Ramos (cell line): ENCODE measurements around the gene GCDH.
"Not testable (repeated sequence)": the region's sequence is repeated elsewhere in the genome, so short reads cannot be mapped to it uniquely, and the experiment has no call there.

Source experiments
- in situ Hi-C: fragments of 300-500 bp; cut with MboI; formaldehyde crosslinking; loops from one replicate; pipeline ENCODE4 v1.14.3; 2022; ENCODE audit warnings: low sequenced_read_pairs; ENCODE audit not compliant: unreplicated experiment

Gene GCDH

DNA sequence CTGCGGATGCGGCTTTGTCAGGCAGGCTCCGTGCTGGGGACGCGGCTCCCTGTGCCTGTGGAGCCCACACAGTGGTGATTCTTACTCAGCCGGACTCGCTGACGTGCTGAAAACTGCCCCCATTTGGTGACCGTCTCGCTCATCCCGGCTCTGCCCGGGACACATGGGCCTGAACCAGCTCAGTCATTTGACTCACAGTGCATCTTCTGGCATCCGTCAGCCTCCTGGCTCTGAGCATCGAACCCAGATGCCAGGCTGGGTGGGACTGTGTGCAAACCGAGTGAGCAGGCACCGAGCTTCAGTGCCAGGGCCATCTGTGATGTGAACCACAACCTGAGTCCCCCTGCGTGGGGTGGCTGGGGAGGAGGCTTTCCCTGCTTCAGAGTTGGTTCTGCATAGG lies 5.5 kb downstream of the GCDH start:
- in situ Hi-C loops: no loop called here

DNA sequence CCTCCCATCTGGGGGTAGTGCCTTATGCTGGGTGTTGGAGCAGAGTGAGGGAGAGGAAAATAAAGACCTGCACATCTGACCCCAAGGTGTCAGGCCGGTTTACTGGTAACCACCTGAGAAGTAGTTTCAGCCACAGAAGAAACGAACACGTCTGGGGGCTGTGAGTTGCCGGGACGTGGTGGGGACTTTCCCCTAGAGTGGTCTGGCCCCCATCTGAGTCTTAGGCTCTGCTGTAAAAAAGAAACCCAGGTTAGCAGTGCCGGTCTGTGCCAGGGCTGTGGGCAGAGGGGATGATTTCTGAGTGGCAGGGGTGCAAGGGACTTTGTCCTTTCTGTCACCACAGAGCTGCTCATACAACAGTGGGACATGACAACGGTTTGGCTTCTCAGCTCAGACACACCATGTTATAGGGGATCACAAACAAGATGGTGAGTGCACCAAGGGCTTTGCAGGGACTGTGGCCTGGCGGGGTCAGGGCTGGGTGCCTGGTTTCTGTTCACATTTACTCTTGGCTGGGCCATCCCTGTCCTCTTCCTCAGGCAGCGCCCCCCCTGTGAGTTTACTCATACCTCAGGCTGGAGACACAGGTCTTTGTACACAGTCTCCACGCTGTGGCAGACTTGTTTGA lies 9.0 kb downstream of the GCDH start:
- in situ Hi-C loops: no loop called here

DNA sequence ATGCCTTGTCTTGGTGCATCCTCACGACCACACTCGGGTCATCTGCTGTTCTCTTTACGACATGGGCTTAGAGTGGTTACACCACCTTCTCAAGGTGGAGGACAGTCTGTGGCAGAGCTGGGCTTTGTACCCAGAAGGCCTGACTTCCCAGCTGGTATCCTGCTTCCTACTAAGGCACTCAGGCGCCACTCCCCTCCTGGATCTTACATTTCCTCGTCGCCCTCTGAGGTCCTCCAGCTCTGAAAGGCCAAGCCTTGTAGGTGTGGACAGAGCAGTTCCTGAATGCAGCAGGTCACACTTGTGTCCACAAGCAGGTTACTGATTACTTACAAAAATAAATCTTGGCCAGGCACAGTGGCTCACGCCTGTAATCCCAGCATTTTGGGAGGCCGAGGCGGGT lies 16.2 kb downstream of the GCDH start:
- in situ Hi-C loops: no loop called here

DNA sequence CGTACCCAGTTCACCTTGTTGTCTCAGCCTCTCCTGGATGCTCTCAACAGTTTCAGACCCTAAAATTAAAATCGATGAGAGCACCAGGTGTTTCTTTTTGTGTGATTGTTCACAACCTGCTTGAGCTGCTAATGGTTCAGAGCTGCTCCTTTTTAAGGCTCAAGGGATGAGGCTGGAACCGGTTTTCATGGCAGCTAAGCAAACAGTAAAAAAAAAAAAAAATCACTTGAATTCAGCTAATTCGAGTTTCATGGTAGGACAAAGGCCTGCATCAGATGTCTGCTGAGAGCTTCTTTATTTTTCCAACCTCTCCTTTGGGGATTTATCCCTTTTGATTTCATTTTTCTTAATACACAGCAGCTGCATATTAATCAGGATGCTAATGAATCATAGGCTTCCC lies 21.6 kb downstream of the GCDH start:
- in situ Hi-C loops: no loop called here

DNA sequence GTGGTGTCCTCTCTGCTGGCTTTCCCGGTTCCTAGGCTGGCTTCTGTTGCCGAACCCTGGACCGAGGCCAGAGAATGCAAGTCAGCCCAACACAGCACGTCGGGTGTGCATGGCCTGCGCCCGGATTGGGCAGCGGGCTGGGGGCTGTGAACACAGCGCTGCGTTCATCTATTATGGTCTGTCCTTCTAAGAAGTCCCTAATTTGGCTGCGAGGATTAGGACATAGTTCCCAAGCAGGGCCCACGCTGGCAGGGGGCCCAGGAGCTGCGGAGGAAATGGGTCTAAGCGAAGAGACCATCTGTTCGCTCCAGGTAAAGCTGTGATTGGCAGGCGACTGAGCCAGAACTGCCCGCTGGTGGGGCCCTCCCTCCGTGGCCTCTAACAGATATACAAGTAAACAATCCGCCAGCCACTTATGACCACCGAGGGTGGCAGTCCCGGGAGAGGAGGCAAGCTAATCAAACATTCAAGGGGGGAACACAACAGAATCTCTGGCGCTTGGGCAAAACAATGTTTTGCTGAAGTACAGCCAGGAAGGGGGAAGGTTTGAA lies 22.1 kb downstream of the GCDH start:
- in situ Hi-C loops: no loop called here

DNA sequence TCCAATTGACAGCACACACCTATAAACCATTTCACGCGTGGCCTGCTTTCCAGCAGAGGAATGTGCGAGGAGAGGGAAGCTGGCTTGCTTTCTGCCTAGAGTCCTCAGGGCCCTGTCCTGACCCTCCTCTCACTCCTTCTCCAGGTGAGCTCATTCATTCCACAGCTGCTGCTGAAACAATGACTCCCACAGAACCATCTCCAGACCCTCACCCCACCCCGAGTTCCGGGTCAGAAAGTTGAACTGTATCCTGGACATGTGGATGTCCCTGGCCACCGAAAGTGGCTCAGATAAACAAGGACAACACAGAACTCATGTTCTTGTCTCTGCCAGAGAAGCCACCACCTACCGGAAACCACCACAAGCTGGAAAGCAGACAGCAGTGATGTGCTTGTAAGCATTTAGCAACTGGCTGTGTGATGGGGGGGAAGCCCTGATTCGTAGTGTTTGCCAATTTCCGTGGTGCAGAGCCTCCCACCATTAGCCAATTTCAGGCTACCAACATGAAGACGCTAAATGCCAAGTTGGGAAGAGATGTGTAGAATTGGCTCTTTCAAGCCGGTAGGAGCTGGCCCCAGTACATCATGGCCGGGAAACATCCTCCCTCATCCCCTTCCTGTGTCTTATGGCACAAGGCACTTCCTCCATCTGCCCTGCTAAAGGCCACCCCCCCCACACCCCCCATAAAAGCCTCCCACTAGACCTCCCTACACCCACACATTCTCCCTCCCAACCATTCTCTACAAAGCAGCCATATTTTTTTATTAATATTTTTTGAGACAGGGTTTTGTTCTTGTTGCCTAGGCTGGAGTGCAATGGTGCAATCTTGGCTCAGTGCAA lies 23.1 kb downstream of the GCDH start:
- in situ Hi-C loops: no loop called here

DNA sequence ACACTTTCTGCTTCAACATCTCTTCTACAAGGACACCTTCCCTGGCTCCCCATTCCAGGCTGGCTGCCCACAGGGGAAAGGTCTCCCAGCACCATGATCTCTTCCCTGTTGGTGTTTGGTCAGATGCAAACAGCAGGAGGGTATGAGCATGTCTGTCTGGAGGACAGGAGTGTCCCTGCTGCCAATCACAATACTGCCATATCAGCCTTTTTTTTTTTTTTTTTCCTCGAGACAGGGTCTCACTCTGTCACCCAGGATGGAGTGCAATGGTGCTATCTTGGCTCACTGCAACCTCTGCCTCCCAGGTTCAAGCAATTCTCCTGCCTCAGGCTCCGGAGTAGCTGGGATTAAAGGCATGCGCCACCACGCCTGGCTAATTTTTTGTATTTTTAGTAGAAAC lies 24.9 kb downstream of the GCDH start:
- in situ Hi-C loops: not testable (repeated sequence)

DNA sequence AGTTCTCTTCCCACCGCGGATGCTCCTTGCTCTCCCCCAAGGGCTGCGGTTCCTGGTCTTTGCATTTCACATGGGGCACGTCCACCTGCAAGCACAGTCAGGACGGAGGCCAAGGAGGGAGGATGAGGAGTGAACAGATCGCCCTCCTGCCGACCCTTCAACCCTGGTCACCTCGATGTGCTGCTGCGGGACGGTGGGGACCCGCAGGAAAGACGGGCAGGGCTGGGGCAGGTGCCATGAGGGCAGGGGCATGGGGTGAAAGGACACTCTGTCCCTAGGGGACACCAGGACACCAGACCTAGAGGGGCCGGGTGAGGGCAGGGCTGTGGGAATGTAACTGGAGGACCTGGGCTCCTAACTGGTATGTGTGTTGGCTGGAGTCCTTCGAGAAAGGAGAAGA lies 27.3 kb downstream of the GCDH start:
- in situ Hi-C loops: no loop called here

DNA sequence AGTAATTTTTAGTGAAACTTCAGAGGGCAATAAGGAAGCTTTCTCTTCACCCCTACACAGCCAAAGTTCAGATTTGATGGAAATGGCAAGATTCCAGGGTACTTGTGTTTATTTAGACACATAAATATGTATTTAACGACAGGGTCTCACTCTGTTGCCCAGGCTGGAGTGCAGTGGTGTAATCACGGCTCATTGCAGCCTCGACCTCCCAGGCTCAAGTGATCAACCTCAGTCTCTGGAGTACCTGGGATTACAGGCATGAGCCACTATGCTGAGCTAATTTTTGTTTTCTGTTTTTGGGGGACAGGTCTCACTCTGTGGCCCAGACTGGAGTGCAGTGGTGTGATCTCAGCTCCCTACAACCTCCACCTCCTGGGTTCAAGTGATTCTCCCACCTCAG lies 30.1 kb downstream of the GCDH start:
- in situ Hi-C loops: no loop called here

DNA sequence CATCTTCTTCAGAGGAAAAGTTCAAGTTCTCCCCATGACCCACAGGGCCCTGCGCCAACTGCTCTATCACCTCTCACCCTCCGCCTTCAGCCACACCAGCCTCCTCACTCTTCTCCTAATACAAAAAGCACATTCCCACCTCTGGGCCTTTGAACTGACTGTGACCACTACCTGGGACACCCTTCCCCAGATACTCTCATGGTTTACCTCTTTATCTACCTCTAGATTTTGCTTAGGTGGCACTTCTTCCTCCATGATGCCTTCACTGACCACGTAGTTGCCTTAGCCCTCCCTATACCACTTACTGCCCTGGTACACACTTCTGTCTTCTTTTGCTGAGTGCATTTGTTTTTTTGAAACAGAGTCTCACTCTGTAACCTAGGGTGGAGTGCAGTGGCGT lies 32.0 kb downstream of the GCDH start:
- in situ Hi-C loops: no loop called here

DNA sequence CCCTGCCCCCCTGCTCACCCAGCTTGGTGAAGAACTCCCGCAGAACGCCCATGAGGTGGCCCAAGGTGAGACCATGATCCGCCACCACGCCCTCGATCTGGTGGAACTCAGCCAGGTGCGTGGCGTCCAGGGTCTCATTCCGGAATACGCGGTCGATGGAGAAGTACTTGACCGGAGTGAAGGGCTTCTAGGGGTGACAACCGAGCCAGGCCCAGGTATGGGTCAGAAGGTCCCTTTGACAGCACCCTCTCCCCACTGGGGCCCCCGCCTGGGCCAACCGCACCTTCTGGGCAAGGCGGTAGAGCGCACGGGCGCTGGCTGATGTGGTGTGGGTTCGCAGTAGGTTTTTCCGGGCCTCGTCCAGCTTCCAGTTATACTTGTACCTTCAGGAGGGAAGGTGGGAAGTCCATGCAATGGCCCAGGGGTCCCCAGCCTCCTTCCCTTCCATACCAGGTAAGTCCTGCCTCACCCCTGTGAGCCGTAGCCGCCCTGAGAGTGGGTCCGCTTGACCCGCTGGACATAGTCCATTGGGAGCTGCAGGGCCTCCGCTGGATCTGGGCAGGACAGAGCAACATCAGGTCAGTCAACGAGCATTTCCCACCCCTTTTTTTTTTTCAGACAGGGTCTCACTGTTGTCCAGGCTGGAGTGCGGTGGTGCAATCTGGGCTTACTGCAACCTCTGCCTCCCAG lies 33.8 kb downstream of the GCDH start:
- in situ Hi-C loops: no loop called here

DNA sequence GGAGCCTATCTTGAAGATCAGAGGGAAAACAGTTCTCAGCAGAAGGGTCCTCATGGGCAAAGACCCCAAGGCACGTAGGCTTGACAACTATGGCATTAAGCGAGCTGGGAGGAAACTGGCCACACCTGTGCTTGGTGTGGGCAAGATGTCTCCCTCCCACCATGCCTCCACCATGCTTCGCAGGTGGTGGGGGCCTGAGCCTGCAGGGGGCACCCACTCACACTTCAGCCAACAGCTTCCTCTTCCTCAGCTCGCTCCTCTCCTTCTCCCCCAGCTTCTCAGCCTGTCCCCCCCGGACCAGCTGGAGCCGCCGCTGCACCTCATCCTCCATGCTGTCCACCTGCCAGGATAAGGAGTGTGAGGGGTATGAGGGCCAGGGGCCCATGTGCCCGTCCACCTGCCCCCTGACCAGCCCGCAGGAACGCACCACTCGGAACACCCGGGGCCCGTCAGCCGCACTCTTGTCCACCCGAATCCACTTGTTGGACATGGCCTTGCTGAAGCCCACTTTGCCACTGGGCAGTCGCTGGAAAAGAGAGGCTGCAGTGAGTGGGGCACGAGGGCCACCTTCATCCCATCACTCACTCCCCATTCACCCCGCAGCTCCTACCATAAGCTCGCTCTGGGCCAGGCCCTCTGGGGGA lies 39.2 kb downstream of the GCDH start:
- in situ Hi-C loops: no loop called here

DNA sequence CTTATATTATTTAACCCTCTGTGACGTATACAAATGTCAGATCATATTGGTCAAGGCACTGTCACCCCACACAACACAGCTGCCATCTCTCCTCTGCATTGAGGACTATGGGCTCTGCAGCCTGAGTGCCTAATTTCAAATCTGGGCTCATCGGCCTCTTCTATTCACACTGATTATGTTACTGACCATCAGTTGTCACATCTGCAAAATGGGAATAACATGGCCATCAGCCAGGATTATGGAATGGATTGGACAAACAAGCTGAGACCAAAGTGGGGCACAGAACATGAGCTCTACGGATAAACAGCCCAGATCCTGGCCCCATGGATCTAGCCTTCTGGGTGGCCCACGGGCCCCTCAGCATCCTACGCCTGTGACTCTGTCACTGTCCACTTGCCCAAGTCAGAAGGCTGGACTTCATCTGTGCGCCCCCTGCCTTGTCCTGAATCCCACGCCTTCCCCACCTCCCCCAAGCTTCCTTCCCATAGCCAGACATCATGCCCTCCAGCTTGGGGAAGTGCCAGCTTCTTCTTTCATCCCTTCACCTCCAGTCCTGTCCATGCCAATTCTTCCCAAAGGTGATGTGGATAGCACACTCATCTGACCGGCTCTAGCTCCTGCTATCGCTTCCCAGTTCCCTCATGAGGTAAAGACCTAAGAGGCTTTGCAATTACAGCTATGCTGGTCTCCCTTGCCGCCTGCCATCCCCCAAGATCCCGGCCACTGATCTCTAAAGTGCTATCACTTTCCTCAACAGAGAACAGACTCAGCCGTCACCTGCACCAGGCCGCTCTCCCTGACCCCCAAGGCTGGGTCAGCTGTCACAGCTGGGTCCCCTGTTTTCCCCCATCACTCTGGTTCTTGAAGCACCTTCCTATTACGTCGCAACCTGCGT lies 41.7 kb downstream of the GCDH start:
- in situ Hi-C loops: no loop called here

DNA sequence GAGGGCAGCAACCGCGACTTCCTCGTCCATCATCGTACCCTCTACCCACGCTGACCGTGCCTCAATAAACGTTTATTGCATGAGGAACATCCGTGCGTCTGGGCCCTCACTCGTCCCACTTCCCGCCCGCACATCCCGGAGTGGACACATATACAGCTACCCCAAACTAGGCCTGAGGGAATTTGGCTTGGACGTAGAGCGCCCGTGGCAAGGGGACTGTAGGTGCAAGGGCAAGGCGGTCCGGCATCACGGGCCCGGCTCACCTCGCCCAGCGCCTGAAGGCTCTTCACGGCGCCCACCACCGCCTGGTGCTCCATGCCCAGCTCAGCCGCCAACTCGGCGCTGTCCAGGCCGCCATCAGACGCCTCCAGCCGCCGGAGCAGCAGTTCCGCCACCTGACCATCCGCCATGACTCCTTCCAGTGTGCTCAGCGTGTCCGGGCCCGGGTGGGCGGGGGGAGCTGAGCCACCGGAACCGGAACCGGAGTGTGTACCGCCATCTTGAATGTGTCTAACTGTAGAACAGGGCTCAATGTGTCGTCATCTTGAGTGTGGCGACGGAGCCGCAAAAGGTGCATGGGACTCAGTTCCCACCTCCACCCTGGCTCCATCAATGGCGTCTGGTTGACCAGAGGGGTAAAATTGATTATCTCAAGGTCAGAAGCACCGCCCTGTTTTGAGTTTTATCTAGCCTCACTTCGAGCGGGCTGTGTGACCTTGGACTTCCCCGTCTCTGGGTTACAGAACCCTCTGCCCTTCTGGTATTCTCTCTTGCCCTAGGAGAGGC lies 42.5 kb downstream of the GCDH start, which contains the start of gene FARSA:
FARSA (minus strand) TSS at position 425 of the 786 bp plus-strand sequence; CDS start at position 410, 15 bp downstream.
- in situ Hi-C loops: no loop called here

DNA sequence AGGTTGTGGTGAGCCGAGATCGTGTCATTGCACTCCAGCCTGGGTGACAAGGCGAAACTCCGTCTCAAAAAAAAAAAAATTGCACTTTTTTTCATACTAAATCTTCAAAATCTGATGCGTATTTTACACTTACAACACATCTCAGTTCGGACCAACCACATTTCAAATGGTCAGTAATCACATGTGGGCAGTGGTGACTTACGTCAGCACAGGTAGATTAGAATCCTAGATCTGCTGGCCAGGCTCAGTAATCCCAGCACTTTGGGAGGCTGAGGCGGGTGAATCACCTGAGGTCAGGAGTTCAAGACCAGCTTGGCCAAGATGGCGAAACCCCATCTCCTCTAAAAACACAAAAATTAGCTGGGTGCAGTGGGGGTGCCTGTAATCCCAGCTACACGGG lies 44.1 kb downstream of the GCDH start:
- in situ Hi-C loops: no loop called here

DNA sequence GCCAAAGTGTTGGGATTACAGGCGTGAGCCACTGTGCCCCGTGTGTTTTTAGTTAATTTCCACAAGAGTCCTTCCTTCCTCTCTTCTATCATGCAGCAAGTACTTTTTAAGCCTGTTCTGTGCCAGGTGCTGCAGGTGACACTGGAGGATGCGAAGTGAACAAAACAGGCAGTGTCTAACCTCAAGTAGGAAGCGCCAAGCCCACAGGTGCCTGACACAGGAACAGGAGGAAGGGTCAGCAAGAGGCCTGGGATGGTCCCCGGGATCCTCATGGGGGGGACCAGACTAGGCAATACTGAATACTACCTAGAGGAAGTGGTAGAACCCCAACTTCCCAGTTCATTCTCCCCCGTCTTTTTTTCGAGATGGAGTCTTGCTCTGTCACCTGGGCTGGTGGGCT lies 45.6 kb downstream of the GCDH start:
- in situ Hi-C loops: no loop called here

DNA sequence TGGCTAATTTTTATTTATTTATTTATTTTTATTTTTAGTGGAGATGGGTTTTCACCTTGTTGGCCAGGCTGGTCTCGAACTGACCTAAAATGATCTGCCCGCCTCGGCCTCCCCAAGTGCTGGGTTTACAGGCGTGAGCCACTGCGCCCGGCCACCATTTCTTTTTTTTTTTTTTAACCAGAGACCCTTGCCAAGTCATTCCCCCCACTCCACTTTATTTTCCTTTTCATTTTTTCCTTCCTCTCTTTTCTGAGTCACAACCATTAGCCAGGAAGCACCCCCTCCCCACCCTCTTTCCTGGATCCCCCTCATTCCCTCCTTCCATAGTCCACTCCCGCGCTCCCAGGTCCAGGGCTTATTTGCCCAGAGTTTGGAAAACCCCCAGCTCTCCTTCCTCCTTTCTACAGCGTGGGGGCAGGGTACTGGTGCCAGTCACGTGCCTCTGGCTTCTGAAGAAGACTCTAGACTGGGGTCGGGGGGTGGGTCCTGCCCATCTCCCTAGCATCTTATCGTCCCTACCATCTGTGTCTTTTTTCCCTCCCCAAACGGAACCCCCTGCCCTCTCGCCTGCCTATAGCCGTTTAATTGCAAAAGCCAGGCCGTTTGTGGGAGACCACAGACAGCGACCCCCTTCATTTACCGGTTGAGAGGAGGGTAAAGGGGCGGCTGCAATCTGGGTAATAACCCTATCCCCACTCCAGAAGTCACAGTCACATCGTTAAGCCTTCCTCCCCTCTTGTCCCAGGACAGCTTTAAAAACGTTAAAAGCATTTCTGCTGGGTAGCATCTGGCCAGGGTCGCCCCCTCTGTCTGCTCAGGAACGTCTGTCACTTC lies 46.4 kb downstream of the GCDH start:
- in situ Hi-C loops: no loop called here
